ENCODE measurements around the gene HLCS. TPM values are rescaled to one million over a fixed set of nuclear protein-coding genes. Genes with fewer than 3 reads are reported as not detected.
A peak's percentile ranks its signal among the peaks of the same experiment; 100 is the strongest.

HLCS gene
- total and polyA plus RNA-seq, 7 donors: 3.0 to 26.0 (median 12.5) TPM

GRCh38 chr21:36709030-36709867 lies 257.2 kb downstream of the HLCS start:
- 3 to 4% methylated on average over 55 of the region's 55 CpGs for WGBS, 2 donors
- peak; percentile 50 for DNase-seq
- no peaks in the 10 kb centered on the region for H3K36me3 ChIP-seq
- no peaks in the 10 kb centered on the region for H3K9me3 ChIP-seq
- H3K27me3 ChIP-seq: peaks cover 61 to 100% (median 94%) of the 10 kb centered on the region in 3 donors
- peak overlapping the region in 3 of 4 donors; percentile 1 to 19 (median 14) for H3K4me3 ChIP-seq
- H3K27ac ChIP-seq: no peak overlapping the region
- H3K4me1 ChIP-seq: peaks cover 0 to 55% (median 48%) of the 10 kb centered on the region in 4 donors
- intact Hi-C loops (cut with DNase I): no loop called here
- TF ChIP-seq POLR2AphosphoS5 (IDR thresholded peaks at IDR 0.05): no peak

- peaks cover 64 to 100% (median 96%) of the 10 kb centered on the region in 3 donors for H3K27me3 ChIP-seq
- H3K4me1 ChIP-seq: peaks cover 0 to 56% (median 49%) of the 10 kb centered on the region in 4 donors
- peak overlapping the region in 3 of 4 donors; percentile 1 to 19 (median 14) for H3K4me3 ChIP-seq
- intact Hi-C loops (cut with DNase I): no loop called here
- no peak overlapping the region for H3K27ac ChIP-seq
- no peaks in the 10 kb centered on the region for H3K36me3 ChIP-seq
- TF ChIP-seq CTCF (IDR thresholded peaks at IDR 0.05) (no peak), POLR2AphosphoS5 (IDR thresholded peaks at IDR 0.05) (no peak), POLR2A (IDR thresholded peaks at IDR 0.05) (no peak), EP300 (IDR thresholded peaks at IDR 0.05) (no peak)
- 6 to 7% methylated on average over 44 of the region's 44 CpGs for WGBS, 2 donors
- no peaks in the 10 kb centered on the region for H3K9me3 ChIP-seq
- peak; percentile 50 for DNase-seq
These were observed 258.0 kb downstream of the HLCS start for GRCh38 chr21:36708286-36709029.

GRCh38 chr21:36707763-36708285 lies 258.6 kb downstream of the HLCS start:
- Histone ChIP-seq H3K4me3 (no peak overlapping the region), H3K4me1 (peaks cover 0 to 56% (median 49%) of the 10 kb centered on the region in 4 donors), H3K27ac (no peak overlapping the region), H3K36me3 (no peaks in the 10 kb centered on the region), H3K9me3 (no peaks in the 10 kb centered on the region), H3K27me3 (peaks cover 64 to 100% (median 96%) of the 10 kb centered on the region in 3 donors)
- 5 to 9% methylated on average over 53 of the region's 53 CpGs for WGBS, 2 donors
- TF ChIP-seq EP300 (IDR thresholded peaks at IDR 0.05) (no peak), POLR2AphosphoS5 (IDR thresholded peaks at IDR 0.05) (no peak), POLR2A (IDR thresholded peaks at IDR 0.05) (no peak), CTCF (IDR thresholded peaks at IDR 0.05) (no peak)
- intact Hi-C loops (cut with DNase I): no loop called here
- peak; percentile 30 for DNase-seq

GRCh38 chr21:36706951-36707762 lies 259.3 kb downstream of the HLCS start:
- 9 to 10% methylated on average over 32 of the region's 32 CpGs for WGBS, 2 donors
- no peak overlapping the region for H3K27ac ChIP-seq
- no peaks in the 10 kb centered on the region for H3K9me3 ChIP-seq
- H3K4me1 ChIP-seq: peaks cover 0 to 56% (median 49%) of the 10 kb centered on the region in 4 donors
- no peak for TF ChIP-seq EP300 (IDR thresholded peaks at IDR 0.05)
- TF ChIP-seq POLR2AphosphoS5 (IDR thresholded peaks at IDR 0.05): no peak
- no peak for TF ChIP-seq POLR2A (IDR thresholded peaks at IDR 0.05)
- no peak for TF ChIP-seq CTCF (IDR thresholded peaks at IDR 0.05)
- H3K27me3 ChIP-seq: peaks cover 68 to 100% (median 96%) of the 10 kb centered on the region in 3 donors
- no peak for DNase-seq
- intact Hi-C loops (cut with DNase I): no loop called here
- H3K4me3 ChIP-seq: no peak overlapping the region
- no peaks in the 10 kb centered on the region for H3K36me3 ChIP-seq

Measured in sigmoid colon (tissue), 7 donors.